Testis (tissue), 2 donors: Measurements from ENCODE around the gene KLF5.

Source experiments
- POLR2A ChIP-seq: fragments of 450-650 bp; IDR thresholded peaks from one replicate; pipeline ENCODE4 v1.6.1; 2017; ENCODE audit warnings: antibody characterized with exemption, mild to moderate bottlenecking, moderate library complexity
- TF ChIP-seq, protein P1 (sequence below), 3 experiments: fragments of 450-650 bp in 2 of 3; fragments of 200-600 bp in 1 of 3; sonication (generic) in 1 of 3; IDR thresholded peaks; one replicate each; pipeline ENCODE4 v1.5.1; 2016 to 2019; ENCODE audit warnings: antibody characterized with exemption in 3 of 3, mild to moderate bottlenecking in 2 of 3, moderate library complexity in 1 of 3

GRCh38 chr13:73040484-73040883, 18.3 kb upstream of the KLF5 start:
- TF ChIP-seq, protein P1, sequence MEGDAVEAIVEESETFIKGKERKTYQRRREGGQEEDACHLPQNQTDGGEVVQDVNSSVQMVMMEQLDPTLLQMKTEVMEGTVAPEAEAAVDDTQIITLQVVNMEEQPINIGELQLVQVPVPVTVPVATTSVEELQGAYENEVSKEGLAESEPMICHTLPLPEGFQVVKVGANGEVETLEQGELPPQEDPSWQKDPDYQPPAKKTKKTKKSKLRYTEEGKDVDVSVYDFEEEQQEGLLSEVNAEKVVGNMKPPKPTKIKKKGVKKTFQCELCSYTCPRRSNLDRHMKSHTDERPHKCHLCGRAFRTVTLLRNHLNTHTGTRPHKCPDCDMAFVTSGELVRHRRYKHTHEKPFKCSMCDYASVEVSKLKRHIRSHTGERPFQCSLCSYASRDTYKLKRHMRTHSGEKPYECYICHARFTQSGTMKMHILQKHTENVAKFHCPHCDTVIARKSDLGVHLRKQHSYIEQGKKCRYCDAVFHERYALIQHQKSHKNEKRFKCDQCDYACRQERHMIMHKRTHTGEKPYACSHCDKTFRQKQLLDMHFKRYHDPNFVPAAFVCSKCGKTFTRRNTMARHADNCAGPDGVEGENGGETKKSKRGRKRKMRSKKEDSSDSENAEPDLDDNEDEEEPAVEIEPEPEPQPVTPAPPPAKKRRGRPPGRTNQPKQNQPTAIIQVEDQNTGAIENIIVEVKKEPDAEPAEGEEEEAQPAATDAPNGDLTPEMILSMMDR (IDR thresholded peaks at IDR 0.05): no peak
- TF ChIP-seq POLR2A: no peak
